GM23338 (cell line): ENCODE measurements around the gene SARDH. TPM values are rescaled to one million over a fixed set of nuclear protein-coding genes. Genes with fewer than 3 reads are reported as not detected.

Source experiments
- ATAC-seq: fragments of 200-7000 bp; cut with Tn5 transposase; 3 replicates; pipeline ENCODE4 v1.9.1; 2020
- DNase-seq: peaks from one replicate; pipeline ENCODE4 v3.0.0-alpha.2; 2015; ENCODE audit warnings: low spot score
- H2AFZ ChIP-seq: fragments of 200-600 bp; sonication (generic); 2 replicates; pipeline ENCODE4 v1.8.0; 2016; ENCODE audit warnings: antibody characterized with exemption, mild to moderate bottlenecking, moderate library complexity
- H3F3A ChIP-seq: fragments of 200-600 bp; sonication (generic); replicated peaks from 2 replicates; pipeline ENCODE4 v1.8.0; 2017; ENCODE audit warnings: antibody characterized with exemption, mixed run types, low read depth
- H3K27ac ChIP-seq: fragments of 200-600 bp; sonication (generic); 2 replicates; pipeline ENCODE4 v1.6.1; 2016; ENCODE audit warnings: low read depth
- H3K27me3 ChIP-seq: fragments of 200-600 bp; sonication (generic); 2 replicates; pipeline ENCODE4 v1.8.0; 2016; ENCODE audit warnings: mild to moderate bottlenecking, mixed run types, moderate library complexity; ENCODE audit not compliant: insufficient read depth
- H3K36me3 ChIP-seq: fragments of 200-600 bp; sonication (generic); 2 replicates; pipeline ENCODE4 v1.8.0; 2016; ENCODE audit warnings: mild to moderate bottlenecking; ENCODE audit not compliant: insufficient read depth
- H3K4me1 ChIP-seq: fragments of 200-600 bp; sonication (generic); 2 replicates; pipeline ENCODE4 v1.8.0; 2016; ENCODE audit warnings: mild to moderate bottlenecking, moderate library complexity; ENCODE audit not compliant: insufficient read depth
- H3K4me2 ChIP-seq: fragments of 200-600 bp; sonication (generic); 2 replicates; pipeline ENCODE4 v1.7.1; 2017; ENCODE audit warnings: mixed run types
- H3K4me3 ChIP-seq: fragments of 200-600 bp; sonication (generic); 2 replicates; pipeline ENCODE4 v1.6.1; 2016; ENCODE audit warnings: mixed run types
- H3K79me2 ChIP-seq: fragments of 200-600 bp; sonication (generic); replicated peaks from 2 replicates; pipeline ENCODE4 v1.8.0; 2017; ENCODE audit warnings: mild to moderate bottlenecking; ENCODE audit not compliant: insufficient read depth
- H3K9me2 ChIP-seq: fragments of 200-600 bp; sonication (generic); 2 replicates; pipeline ENCODE4 v1.8.0; 2017; ENCODE audit not compliant: insufficient read depth
- H4K20me1 ChIP-seq: fragments of 200-600 bp; sonication (generic); replicated peaks from 2 replicates; pipeline ENCODE4 v1.8.0; 2017; ENCODE audit warnings: mild to moderate bottlenecking; ENCODE audit not compliant: insufficient read depth
- H3K27ac Mint-ChIP-seq: 2 replicates; pipeline ENCODE4 v1.8.0; 2020; ENCODE audit warnings: inconsistent platforms, mild to moderate bottlenecking, moderate library complexity, mixed read lengths
- H3K27me3 Mint-ChIP-seq: 3 replicates; pipeline ENCODE4 v1.8.0; 2022; ENCODE audit warnings: low read depth, mild to moderate bottlenecking, moderate library complexity, mixed read lengths, inconsistent platforms; ENCODE audit not compliant: insufficient read depth, poor library complexity
- H3K36me3 Mint-ChIP-seq: 3 replicates; pipeline ENCODE4 v1.8.0; 2021; ENCODE audit warnings: low read depth, mild to moderate bottlenecking, inconsistent platforms, moderate library complexity, mixed read lengths
- H3K4me1 Mint-ChIP-seq: 3 replicates; pipeline ENCODE4 v1.8.0; 2020; ENCODE audit warnings: mild to moderate bottlenecking, inconsistent platforms, mixed read lengths
- H3K4me3 Mint-ChIP-seq: 3 replicates; pipeline ENCODE4 v1.8.0; 2021; ENCODE audit warnings: moderate library complexity, mild to moderate bottlenecking, inconsistent platforms, mixed read lengths
- H3K9me3 Mint-ChIP-seq: 3 replicates; pipeline ENCODE4 v1.8.0; 2020; ENCODE audit warnings: moderate library complexity, mild to moderate bottlenecking, inconsistent platforms, mixed read lengths
- CREB1 ChIP-seq: fragments of 250-450 bp; sonication (Bioruptor Pico); IDR thresholded peaks from 2 replicates; pipeline ENCODE4 v1.5.0; 2020; ENCODE audit warnings: low read depth, mild to moderate bottlenecking, moderate library complexity
- CTCF ChIP-seq, 2 experiments: fragments of 200-600 bp in 1 of 2; sonication (generic) in 1 of 2; conservative IDR thresholded peaks; 2 replicates each; pipeline versions ENCODE4 v1.5.1 to v1.6.1; 2016 to 2017; ENCODE audit warnings: antibody characterized with exemption in 2 of 2, low read depth in 2 of 2, mild to moderate bottlenecking in 2 of 2, moderate library complexity in 1 of 2
- ETS1 ChIP-seq: IDR thresholded peaks from 2 replicates; pipeline ENCODE4 v1.6.1; 2016; ENCODE audit warnings: antibody characterized with exemption
- EZH2phosphoT487 ChIP-seq: fragments of 200-600 bp; sonication (generic); IDR thresholded peaks from one replicate; pipeline ENCODE4 v1.8.1; 2018; ENCODE audit warnings: antibody characterized with exemption; ENCODE audit not compliant: unreplicated experiment
- JUNB ChIP-seq: IDR thresholded peaks from one replicate; pipeline ENCODE4 v1.6.1; 2016; ENCODE audit warnings: antibody characterized with exemption; ENCODE audit not compliant: unreplicated experiment
- POLR2AphosphoS5 ChIP-seq: IDR thresholded peaks from 2 replicates; pipeline ENCODE4 v1.6.1; 2016; ENCODE audit warnings: antibody characterized with exemption, low read depth
- STAT1 ChIP-seq: IDR thresholded peaks from one replicate; pipeline ENCODE4 v1.6.1; 2016; ENCODE audit warnings: antibody characterized with exemption; ENCODE audit not compliant: unreplicated experiment
- ZNF114 ChIP-seq: fragments of 250-450 bp; sonication (Bioruptor Pico); IDR thresholded peaks from 2 replicates; pipeline ENCODE4 v1.5.0; 2020; ENCODE audit warnings: mild to moderate bottlenecking, moderate library complexity
- ZNF331 ChIP-seq: fragments of 250-450 bp; sonication (Bioruptor Pico); IDR thresholded peaks from 2 replicates; pipeline ENCODE4 v1.5.0; 2020; ENCODE audit warnings: low read depth, mild to moderate bottlenecking, moderate library complexity
- ZNF462 ChIP-seq: fragments of 250-450 bp; sonication (Bioruptor Pico); IDR thresholded peaks from 2 replicates; pipeline ENCODE4 v1.5.0; 2020; ENCODE audit warnings: mild to moderate bottlenecking, moderate library complexity
- polyA plus RNA-seq: library from polyadenylated mRNA; unstranded; fragments of >200 nt; fragmentation: Nextera tagmentation; extraction: Ambion mirVana; gene quantifications from 2 replicates; pipeline ENCODE4 v1.2.1, GENCODE V29; 2016
- total RNA-seq: library from RNA; depleted of rRNA; stranded (reverse); fragments of >200 nt; shearing (Covaris generic); gene quantifications from 2 replicates; pipeline ENCODE4 v1.2.3, GENCODE V29; 2014

The SARDH gene
- total and polyA plus RNA-seq, 2 experiments from 2014 or later: 2.8 to 10.4 TPM

- no peaks in the 10 kb centered on the region for H3K4me1 ChIP-seq
- H2AFZ ChIP-seq: no peak overlapping the region
- H3F3A ChIP-seq: no peaks in the 10 kb centered on the region
- H3K27ac Mint-ChIP-seq: no peak overlapping the region
- H3K4me2 ChIP-seq: no peak overlapping the region
- H3K9me2 ChIP-seq: no peaks in the 10 kb centered on the region
- no peaks in the 10 kb centered on the region for H3K36me3 ChIP-seq
- no peaks in the 10 kb centered on the region for H3K79me2 ChIP-seq
- H4K20me1 ChIP-seq: no peaks in the 10 kb centered on the region
- no peak overlapping the region for H3K4me3 ChIP-seq
- no peak overlapping the region for H3K4me3 Mint-ChIP-seq
- no peak for ATAC-seq
- H3K36me3 Mint-ChIP-seq: no peaks in the 10 kb centered on the region
- peaks cover 8% of the 10 kb centered on the region for H3K27me3 Mint-ChIP-seq
- no peak for TF ChIP-seq CREB1 (CRISPR knock-in tag)
- TF ChIP-seq ZNF114 (CRISPR knock-in tag): no peak
- no peak for TF ChIP-seq CTCF (conservative IDR thresholded peaks at IDR 0.05; ENCODE audit: low read depth in 2 of 2)
- no peak for TF ChIP-seq POLR2AphosphoS5
- TF ChIP-seq STAT1: no peak
- no peak for TF ChIP-seq ZNF331 (CRISPR knock-in tag)
- TF ChIP-seq EZH2phosphoT487: no peak
- no peak for TF ChIP-seq JUNB
- no peak for TF ChIP-seq ZNF462 (CRISPR knock-in tag)
- TF ChIP-seq ETS1: no peak
- H3K4me1 Mint-ChIP-seq: peaks cover 6% of the 10 kb centered on the region; the same call in 2 of the 3 replicates
- no peak for DNase-seq
- no peaks in the 10 kb centered on the region for H3K27me3 ChIP-seq
- no peaks in the 10 kb centered on the region; the same call in 2 of the 3 replicates for H3K9me3 Mint-ChIP-seq
- H3K27ac ChIP-seq: no peak overlapping the region
Observed at GRCh38 chr9:133700819-133701320, 37.3 kb downstream of the SARDH start.
